Muscle of leg (tissue), 11 donors: ENCODE data around the gene S100A3. TPM values are rescaled to one million over a fixed set of nuclear protein-coding genes. Genes with fewer than 3 reads are reported as not detected.
"Not testable (repeated sequence)": the region's sequence is repeated elsewhere in the genome, so short reads cannot be mapped to it uniquely, and the experiment has no call there.

Source experiments
- DNase-seq: peaks from one replicate; pipeline ENCODE4 v3.0.0; 2013
- H3K27ac ChIP-seq: one replicate; pipeline ENCODE4 v1.5.1; 2013; ENCODE audit warnings: mild to moderate bottlenecking, low read length, control low read depth
- H3K27me3 ChIP-seq: one replicate; pipeline ENCODE4 v1.6.1; 2013; ENCODE audit warnings: low read length; ENCODE audit not compliant: control insufficient read depth, insufficient read depth
- H3K36me3 ChIP-seq: one replicate; pipeline ENCODE4 v1.6.1; 2013; ENCODE audit warnings: low read length; ENCODE audit not compliant: control insufficient read depth, insufficient read depth
- H3K4me1 ChIP-seq: one replicate; pipeline ENCODE4 v1.6.1; 2013; ENCODE audit warnings: low read length; ENCODE audit not compliant: control insufficient read depth, insufficient read depth
- H3K4me3 ChIP-seq: one replicate; pipeline ENCODE4 v1.5.1; 2013; ENCODE audit warnings: low read length, control low read depth
- H3K9me3 ChIP-seq: replicated peaks from 2 replicates; pipeline ENCODE4 v1.6.1; 2013; ENCODE audit warnings: low read depth, low read length; ENCODE audit not compliant: control insufficient read depth
- WGBS: methylation state at CpG from one replicate; pipeline ENCODE4 v1.1.5; 2013; ENCODE audit warnings: missing lambda C conversion rate; ENCODE audit not compliant: insufficient coverage; 5-methylcytosine and 5-hydroxymethylcytosine counted together
- polyA plus RNA-seq, 8 donors: library from polyadenylated mRNA; unstranded; fragments of 120-200 nt; gene quantifications; one replicate each; pipeline versions ENCODE4 v1.2.1 to v1.2.3, GENCODE V29; 2013; ENCODE audit warnings: inconsistent platforms in 1 of 8, low replicate concordance in 1 of 8; ENCODE audit not compliant: insufficient read length in 8 of 8, insufficient read depth in 1 of 8
- total RNA-seq: library from RNA; stranded (reverse); fragments of 120-200 nt; gene quantifications from one replicate; pipeline ENCODE4 v1.2.4, GENCODE V29; 2013

The S100A3 gene
- total and polyA plus RNA-seq, 9 donors: 0.30 to 1.4 (median 0.66) TPM

DNA sequence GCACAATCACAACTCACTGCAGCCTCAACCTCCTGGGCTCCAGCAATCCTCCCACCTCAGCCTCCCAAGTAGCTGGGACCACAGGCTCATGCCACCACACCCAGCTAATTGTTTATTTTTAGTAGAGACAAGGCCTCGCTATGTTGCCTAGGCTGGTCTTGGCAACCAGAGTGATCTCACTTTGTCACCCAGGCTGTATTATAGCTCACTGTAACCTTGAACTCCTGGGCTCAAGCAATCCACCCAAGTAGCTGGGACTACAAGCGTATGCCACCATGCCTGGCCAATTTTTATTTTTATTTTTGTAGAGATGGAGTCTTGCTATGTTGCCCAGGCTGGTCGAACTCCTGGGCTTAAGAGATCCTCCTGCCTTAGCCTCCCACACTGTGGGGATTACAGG is 13.0 kb upstream of the S100A3 start:
- H3K9me3 ChIP-seq, DNase-seq, H3K4me3 ChIP-seq, H3K36me3 ChIP-seq, H3K27ac ChIP-seq, H3K27me3 ChIP-seq: not testable (repeated sequence)
- peaks cover 28% of the 10 kb centered on the region for H3K4me1 ChIP-seq
- no CpG with 5 or more reads among the region's 3 CpGs for WGBS

GRCh38 chr1:153561466-153561985 is 12.5 kb upstream of the S100A3 start:
- DNase-seq: no peak
- whole genome bisulfite sequencing: 100% methylated on average over 3 of the region's 3 CpGs
- no peaks in the 10 kb centered on the region for H3K27me3 ChIP-seq
- H3K4me3 ChIP-seq: no peak overlapping the region
- no peaks in the 10 kb centered on the region for H3K9me3 ChIP-seq
- no peak overlapping the region for H3K27ac ChIP-seq
- no peaks in the 10 kb centered on the region for H3K36me3 ChIP-seq
- peaks cover 23% of the 10 kb centered on the region for H3K4me1 ChIP-seq

GRCh38 chr1:153560771-153561465 is 11.9 kb upstream of the S100A3 start:
- Histone ChIP-seq H3K4me1 (peaks cover 17% of the 10 kb centered on the region), H3K4me3 (no peak overlapping the region), H3K36me3 (no peaks in the 10 kb centered on the region), H3K27ac (no peak overlapping the region), H3K9me3 (no peaks in the 10 kb centered on the region), H3K27me3 (no peaks in the 10 kb centered on the region)
- DNase-seq: no peak
- WGBS: 69% methylated on average over 5 of the region's 10 CpGs

- Histone ChIP-seq H3K4me3 (no peak overlapping the region), H3K27ac (no peak overlapping the region), H3K4me1 (peaks cover 10% of the 10 kb centered on the region), H3K36me3 (no peaks in the 10 kb centered on the region), H3K27me3 (no peaks in the 10 kb centered on the region), H3K9me3 (no peaks in the 10 kb centered on the region)
- WGBS: no CpG with 5 or more reads among the region's 2 CpGs
- DNase-seq: no peak
Observed at GRCh38 chr1:153560241-153560640, 11.2 kb upstream of the S100A3 start.

GRCh38 chr1:153557877-153558276 is 8.8 kb upstream of the S100A3 start:
- Histone ChIP-seq H3K4me1 (peaks cover 18% of the 10 kb centered on the region), H3K27ac (no peak overlapping the region), H3K4me3 (no peak overlapping the region), H3K36me3 (no peaks in the 10 kb centered on the region), H3K9me3 (no peaks in the 10 kb centered on the region), H3K27me3 (no peaks in the 10 kb centered on the region)
- 92% methylated on average over 1 of the region's 3 CpGs for WGBS
- DNase-seq: no peak

DNA sequence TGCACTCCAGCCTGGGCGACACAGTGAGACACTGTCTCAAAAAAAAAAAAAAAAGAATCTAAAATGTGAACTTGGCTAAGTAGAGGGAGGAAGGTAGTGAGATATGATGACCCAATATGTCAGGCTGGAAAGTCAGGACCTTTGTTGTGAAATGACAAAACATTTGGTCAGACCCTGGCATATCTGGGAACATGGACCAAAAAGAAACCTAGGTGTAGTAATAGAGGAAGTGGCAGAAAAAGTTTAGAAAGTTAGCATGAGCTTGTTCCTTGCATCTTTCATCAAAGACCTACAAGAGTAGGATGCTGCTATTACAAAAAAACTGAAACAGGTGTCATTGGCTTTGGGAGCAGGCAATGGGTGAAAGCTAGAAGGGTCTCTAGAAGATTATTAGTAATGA is 7.3 kb upstream of the S100A3 start:
- Histone ChIP-seq H3K36me3 (no peaks in the 10 kb centered on the region), H3K9me3 (no peaks in the 10 kb centered on the region), H3K27me3 (no peaks in the 10 kb centered on the region), H3K27ac (no peak overlapping the region), H3K4me3 (no peak overlapping the region), H3K4me1 (peaks cover 18% of the 10 kb centered on the region)
- WGBS: 75% methylated on average over 1 of the region's 1 CpG
- DNase-seq: no peak

DNA sequence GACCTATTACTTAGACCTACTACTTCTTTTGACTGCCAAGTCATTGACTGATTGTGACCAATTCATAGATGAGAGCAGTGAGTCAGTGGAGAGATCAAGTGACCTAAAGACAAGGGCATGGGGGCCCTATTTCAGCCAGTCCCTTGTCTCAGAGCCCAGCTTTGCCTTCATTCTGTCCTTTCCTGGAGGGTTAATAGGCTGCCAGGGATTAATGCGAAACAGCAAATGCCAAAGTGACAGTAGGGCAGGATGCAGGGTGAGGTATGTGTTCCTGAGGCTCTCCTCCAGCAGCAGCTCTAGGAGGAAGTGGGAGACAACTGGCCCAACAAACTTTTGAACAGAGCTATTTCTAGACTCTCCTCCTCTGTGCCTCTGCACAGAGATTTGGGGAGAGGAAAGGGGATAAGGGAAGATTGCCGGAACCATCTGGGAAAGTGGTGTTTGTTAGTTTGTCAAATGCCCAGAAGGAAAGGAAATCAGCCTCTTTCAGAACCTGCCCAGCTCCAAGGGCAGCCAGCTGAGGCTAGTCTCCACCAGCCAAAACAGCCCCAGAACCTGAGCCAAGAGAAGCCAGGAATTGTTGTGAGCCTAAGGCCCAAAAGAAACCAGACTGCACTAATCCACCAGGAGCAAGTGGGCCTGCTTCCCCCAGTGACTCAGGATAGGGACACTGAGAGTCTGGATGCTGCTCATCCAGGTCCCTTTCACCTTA is 4.9 kb upstream of the S100A3 start:
- 60% methylated on average over 1 of the region's 2 CpGs for WGBS
- DNase-seq: peak; percentile 83
- Histone ChIP-seq H3K9me3 (no peaks in the 10 kb centered on the region), H3K4me3 (no peak overlapping the region), H3K4me1 (peaks cover 37% of the 10 kb centered on the region), H3K27me3 (no peaks in the 10 kb centered on the region), H3K36me3 (no peaks in the 10 kb centered on the region), H3K27ac (peak overlapping the region; percentile 74)

GRCh38 chr1:153553096-153553495 is 4.0 kb upstream of the S100A3 start:
- no peaks in the 10 kb centered on the region for H3K27me3 ChIP-seq
- no peak overlapping the region for H3K27ac ChIP-seq
- no peak for DNase-seq
- peaks cover 46% of the 10 kb centered on the region for H3K4me1 ChIP-seq
- WGBS: 88% methylated on average over 3 of the region's 12 CpGs
- H3K9me3 ChIP-seq: no peaks in the 10 kb centered on the region
- H3K36me3 ChIP-seq: no peaks in the 10 kb centered on the region
- H3K4me3 ChIP-seq: no peak overlapping the region

GRCh38 chr1:153552335-153552734 is 3.3 kb upstream of the S100A3 start:
- no peak for DNase-seq
- Histone ChIP-seq H3K4me1 (peaks cover 52% of the 10 kb centered on the region), H3K27ac (no peak overlapping the region), H3K27me3 (no peaks in the 10 kb centered on the region), H3K36me3 (no peaks in the 10 kb centered on the region), H3K9me3 (no peaks in the 10 kb centered on the region), H3K4me3 (no peak overlapping the region)
- 87% methylated on average over 6 of the region's 8 CpGs for WGBS

- Histone ChIP-seq H3K27ac (no peak overlapping the region), H3K27me3 (no peaks in the 10 kb centered on the region), H3K9me3 (no peaks in the 10 kb centered on the region), H3K4me1 (peaks cover 65% of the 10 kb centered on the region), H3K36me3 (no peaks in the 10 kb centered on the region), H3K4me3 (no peak overlapping the region)
- 58% methylated on average over 8 of the region's 10 CpGs for WGBS
- DNase-seq: no peak
Observed at GRCh38 chr1:153550827-153551500, 1.9 kb upstream of the S100A3 start.
